Muscle layer of colon (tissue), 2 donors: ENCODE results near the gene TACR1.
A peak's percentile ranks its signal among the peaks of the same experiment; 100 is the strongest.
"Not testable (repeated sequence)": the region's sequence is repeated elsewhere in the genome, so short reads cannot be mapped to it uniquely, and the experiment has no call there.

Source experiments
- H3K27ac ChIP-seq: one replicate; pipeline ENCODE4 v1.7.0; 2013; ENCODE audit warnings: low read depth, mild to moderate bottlenecking, low read length, moderate library complexity
- H3K27me3 ChIP-seq, 2 donors: one replicate each; pipeline ENCODE4 v1.7.0; 2013; ENCODE audit warnings: low read length in 2 of 2, mild to moderate bottlenecking in 2 of 2; ENCODE audit not compliant: insufficient read depth in 2 of 2, control insufficient read depth in 1 of 2
- H3K36me3 ChIP-seq: one replicate; pipeline ENCODE4 v1.7.0; 2013; ENCODE audit warnings: mild to moderate bottlenecking, low read length; ENCODE audit not compliant: insufficient read depth
- H3K4me1 ChIP-seq: one replicate; pipeline ENCODE4 v1.7.0; 2013; ENCODE audit warnings: mild to moderate bottlenecking, low read length; ENCODE audit not compliant: insufficient read depth
- H3K4me3 ChIP-seq, 2 donors: one replicate each; pipeline ENCODE4 v1.7.0; 2013; ENCODE audit warnings: low read length in 2 of 2, low read depth in 1 of 2, mild to moderate bottlenecking in 1 of 2, moderate library complexity in 1 of 2
- H3K9ac ChIP-seq: one replicate; pipeline ENCODE4 v1.7.0; 2013; ENCODE audit warnings: low read length
- H3K9me3 ChIP-seq: one replicate; pipeline ENCODE4 v1.7.0; 2013; ENCODE audit warnings: mild to moderate bottlenecking, low read length
- donor health status: abdominal sarcoma.
- donor health status: Adenocarcinoma of cecum.

The TACR1 gene

GRCh38 chr2:75199428-75200011 is at the start of gene TACR1:
Gene TACR1, minus strand, starts transcription at chr2:75199520. Its CDS starts 586 bp downstream, at chr2:75198934.
- Histone ChIP-seq H3K4me3 (peak within 1 kb of the TSS; percentile 29 to 82), H3K36me3 (no peaks in the 10 kb centered on the region), H3K9me3 (no peaks in the 10 kb centered on the region), H3K9ac (peak within 1 kb of the TSS; percentile 23), H3K4me1 (peaks cover 13% of the 10 kb centered on the region), H3K27ac (peak within 1 kb of the TSS; percentile 35), H3K27me3 (peaks cover 0 to 5% of the 10 kb centered on the region in 2 donors)

GRCh38 chr2:75248581-75248980 is 49.3 kb upstream of the TACR1 start:
- not testable (repeated sequence) for H3K36me3 ChIP-seq, H3K27me3 ChIP-seq, H3K27ac ChIP-seq, H3K9me3 ChIP-seq, H3K4me3 ChIP-seq, H3K4me1 ChIP-seq, H3K9ac ChIP-seq

- Histone ChIP-seq H3K9me3 (peaks cover 7% of the 10 kb centered on the region), H3K4me3 (no peak overlapping the region), H3K4me1 (no peaks in the 10 kb centered on the region), H3K27me3 (no peaks in the 10 kb centered on the region), H3K36me3 (no peaks in the 10 kb centered on the region), H3K27ac (no peak overlapping the region), H3K9ac (no peak overlapping the region)
Measured at GRCh38 chr2:75246441-75247167, 47.3 kb upstream of the TACR1 start.

- H3K9me3 ChIP-seq = peaks cover 3% of the 10 kb centered on the region
- no peaks in the 10 kb centered on the region for H3K4me1 ChIP-seq
- H3K27me3 ChIP-seq = no peaks in the 10 kb centered on the region
- no peak overlapping the region for H3K9ac ChIP-seq
- H3K36me3 ChIP-seq = no peaks in the 10 kb centered on the region
- H3K27ac ChIP-seq = no peak overlapping the region
- no peak overlapping the region for H3K4me3 ChIP-seq
Measured at GRCh38 chr2:75243219-75243618, 43.9 kb upstream of the TACR1 start.

- no peaks in the 10 kb centered on the region for H3K36me3 ChIP-seq
- H3K27ac ChIP-seq = no peak overlapping the region
- H3K4me3 ChIP-seq = no peak overlapping the region
- H3K27me3 ChIP-seq = no peaks in the 10 kb centered on the region
- no peak overlapping the region for H3K9ac ChIP-seq
- peaks cover 3% of the 10 kb centered on the region for H3K9me3 ChIP-seq
- H3K4me1 ChIP-seq = no peaks in the 10 kb centered on the region
Measured at GRCh38 chr2:75241696-75242095, 42.4 kb upstream of the TACR1 start.

GRCh38 chr2:75238670-75239330 is 39.5 kb upstream of the TACR1 start:
- H3K9me3 ChIP-seq = peaks cover 3% of the 10 kb centered on the region
- no peaks in the 10 kb centered on the region for H3K36me3 ChIP-seq
- H3K27me3 ChIP-seq = no peaks in the 10 kb centered on the region
- no peak overlapping the region for H3K9ac ChIP-seq
- H3K4me1 ChIP-seq = no peaks in the 10 kb centered on the region
- no peak overlapping the region for H3K27ac ChIP-seq
- no peak overlapping the region for H3K4me3 ChIP-seq

GRCh38 chr2:75237296-75237695 is 38.0 kb upstream of the TACR1 start:
- H3K27ac ChIP-seq = no peak overlapping the region
- no peaks in the 10 kb centered on the region for H3K4me1 ChIP-seq
- H3K4me3 ChIP-seq = no peak overlapping the region
- peaks cover 3% of the 10 kb centered on the region for H3K9me3 ChIP-seq
- no peak overlapping the region for H3K9ac ChIP-seq
- no peaks in the 10 kb centered on the region for H3K36me3 ChIP-seq
- no peaks in the 10 kb centered on the region for H3K27me3 ChIP-seq

- no peaks in the 10 kb centered on the region for H3K36me3 ChIP-seq
- H3K27ac ChIP-seq = no peak overlapping the region
- no peaks in the 10 kb centered on the region for H3K4me1 ChIP-seq
- no peak overlapping the region for H3K4me3 ChIP-seq
- no peak overlapping the region for H3K9ac ChIP-seq
- no peaks in the 10 kb centered on the region for H3K27me3 ChIP-seq
- no peaks in the 10 kb centered on the region for H3K9me3 ChIP-seq
Measured at GRCh38 chr2:75233965-75234364, 34.6 kb upstream of the TACR1 start.

- H3K36me3 ChIP-seq = no peaks in the 10 kb centered on the region
- H3K4me3 ChIP-seq = no peak overlapping the region
- no peaks in the 10 kb centered on the region for H3K27me3 ChIP-seq
- H3K4me1 ChIP-seq = no peaks in the 10 kb centered on the region
- no peak overlapping the region for H3K27ac ChIP-seq
- H3K9ac ChIP-seq = no peak overlapping the region
- H3K9me3 ChIP-seq = no peaks in the 10 kb centered on the region
Measured at GRCh38 chr2:75226617-75227016, 27.3 kb upstream of the TACR1 start.

GRCh38 chr2:75226099-75226498 is 26.8 kb upstream of the TACR1 start:
- no peaks in the 10 kb centered on the region for H3K9me3 ChIP-seq
- no peak overlapping the region for H3K27ac ChIP-seq
- H3K4me1 ChIP-seq = no peaks in the 10 kb centered on the region
- H3K27me3 ChIP-seq = no peaks in the 10 kb centered on the region
- H3K4me3 ChIP-seq = no peak overlapping the region
- H3K36me3 ChIP-seq = no peaks in the 10 kb centered on the region
- H3K9ac ChIP-seq = no peak overlapping the region

GRCh38 chr2:75224636-75225094 is 25.3 kb upstream of the TACR1 start:
- no peak overlapping the region for H3K4me3 ChIP-seq
- no peaks in the 10 kb centered on the region for H3K9me3 ChIP-seq
- H3K27me3 ChIP-seq = no peaks in the 10 kb centered on the region
- H3K9ac ChIP-seq = no peak overlapping the region
- no peaks in the 10 kb centered on the region for H3K4me1 ChIP-seq
- H3K27ac ChIP-seq = no peak overlapping the region
- no peaks in the 10 kb centered on the region for H3K36me3 ChIP-seq
